HG02623 (cell line): Measurements from ENCODE around the gene TRAPPC6A.
A peak's percentile ranks its signal among the peaks of the same experiment; 100 is the strongest.

Experiments
- ATAC-seq: cut with Tn5 transposase; IDR thresholded peaks from one replicate; pipeline ENCODE4 v1.9.1; 2021; ENCODE audit warnings: moderate library complexity; ENCODE audit not compliant: unreplicated experiment

The TRAPPC6A gene

DNA sequence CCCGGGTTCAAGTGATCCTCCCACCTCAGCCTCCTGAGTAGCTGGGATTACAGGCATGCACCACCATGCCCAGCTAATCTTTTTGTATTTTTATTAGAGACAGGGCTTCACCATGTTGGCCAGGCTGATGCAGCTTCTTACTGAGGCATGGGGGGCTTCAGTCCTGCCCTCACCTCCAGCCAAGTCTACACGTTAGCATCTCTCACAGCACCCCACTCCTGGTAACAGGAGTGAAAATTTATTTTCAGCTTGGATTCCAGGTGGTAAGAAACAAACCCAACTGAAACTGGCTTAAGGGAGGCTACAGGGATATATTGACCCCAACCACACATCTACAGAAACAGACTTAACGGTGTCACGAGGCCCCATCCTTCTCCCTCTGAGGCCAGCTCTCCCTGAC lies 27.9 kb downstream of the TRAPPC6A start:
- ATAC-seq, result no peak

DNA sequence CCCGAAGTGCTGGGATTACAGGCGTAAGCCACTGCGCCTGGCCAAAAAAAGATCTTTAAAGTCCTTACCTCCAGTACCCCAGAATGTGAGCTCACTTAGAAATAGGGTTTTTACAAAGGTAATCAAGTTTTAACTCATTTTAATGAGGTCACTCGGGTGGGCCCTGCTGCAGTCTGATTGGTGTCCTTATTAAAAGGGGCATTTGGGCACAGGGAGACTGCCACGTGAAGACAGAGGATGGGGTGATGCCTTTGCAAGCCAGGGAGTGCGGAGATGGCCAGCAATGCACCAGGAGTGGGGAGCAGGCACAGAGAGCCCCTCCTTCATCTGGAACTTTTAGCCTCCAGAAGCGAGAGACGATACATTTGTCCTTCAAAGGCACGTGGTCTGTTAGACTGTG lies 28.9 kb downstream of the TRAPPC6A start:
- ATAC-seq, result no peak

DNA sequence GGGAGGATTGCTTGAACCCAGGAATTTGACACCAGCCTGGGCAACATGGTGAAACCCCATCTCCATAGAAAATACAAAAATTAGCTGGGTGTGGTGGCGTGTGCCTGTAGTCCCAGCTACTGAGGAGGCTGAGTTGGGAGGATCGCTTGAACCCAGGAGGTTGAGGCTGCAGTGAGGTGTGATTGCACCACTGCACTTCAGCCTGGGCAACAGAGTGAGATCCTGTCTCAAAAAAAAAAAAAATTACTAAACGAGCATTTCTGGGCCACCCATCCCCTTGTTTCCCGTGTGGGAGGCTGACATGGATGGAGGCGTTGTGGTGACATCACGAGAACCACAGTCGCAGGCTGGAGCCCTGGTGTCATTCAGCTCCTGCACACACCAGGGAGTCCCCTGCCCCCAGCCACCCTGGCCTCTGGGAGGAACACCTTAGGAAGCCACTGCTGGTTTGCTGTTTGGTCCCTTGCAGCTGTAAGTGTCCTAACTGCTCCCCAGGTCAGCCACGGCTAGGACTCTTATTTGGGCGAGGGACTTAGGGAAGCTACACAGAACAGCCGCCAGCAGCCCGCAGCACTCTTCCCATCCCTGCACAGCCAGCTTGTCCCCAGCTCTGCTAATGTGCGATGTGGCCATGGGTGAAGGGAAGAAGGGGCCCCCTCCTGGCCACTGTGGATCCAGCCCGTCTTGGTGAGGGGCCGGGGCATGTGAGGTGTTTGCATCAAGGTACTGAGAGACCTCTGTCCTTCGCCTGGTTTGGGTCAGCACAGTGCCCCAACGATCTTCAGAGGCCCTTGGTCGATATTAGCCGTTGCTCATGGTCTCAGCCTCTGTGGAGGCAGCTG lies 30.0 kb downstream of the TRAPPC6A start:
- ATAC-seq, result no peak

DNA sequence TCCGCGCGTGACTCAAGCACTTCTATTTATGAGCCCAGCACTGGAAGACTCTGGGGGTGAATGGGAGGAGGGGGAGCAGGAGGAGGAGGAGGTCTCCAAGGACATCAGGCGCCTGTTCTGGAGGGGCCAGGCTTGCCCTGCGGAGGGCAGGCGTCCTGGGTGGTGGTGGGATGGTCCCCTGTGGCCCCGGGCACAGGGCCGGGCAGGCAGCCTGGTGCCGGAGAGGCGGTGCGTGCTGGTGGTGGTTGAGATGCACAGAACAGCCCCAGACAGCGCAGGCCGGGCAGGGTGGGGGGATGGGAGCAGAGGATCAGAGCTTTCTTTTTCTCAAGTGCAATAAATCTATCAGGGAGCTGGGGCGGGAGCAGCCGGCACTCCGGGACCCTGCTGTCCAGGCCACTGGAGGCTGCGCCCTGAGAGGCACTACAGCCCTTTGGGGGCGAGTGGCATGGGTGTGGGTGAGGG lies 31.3 kb downstream of the TRAPPC6A start:
- no peak for ATAC-seq

DNA sequence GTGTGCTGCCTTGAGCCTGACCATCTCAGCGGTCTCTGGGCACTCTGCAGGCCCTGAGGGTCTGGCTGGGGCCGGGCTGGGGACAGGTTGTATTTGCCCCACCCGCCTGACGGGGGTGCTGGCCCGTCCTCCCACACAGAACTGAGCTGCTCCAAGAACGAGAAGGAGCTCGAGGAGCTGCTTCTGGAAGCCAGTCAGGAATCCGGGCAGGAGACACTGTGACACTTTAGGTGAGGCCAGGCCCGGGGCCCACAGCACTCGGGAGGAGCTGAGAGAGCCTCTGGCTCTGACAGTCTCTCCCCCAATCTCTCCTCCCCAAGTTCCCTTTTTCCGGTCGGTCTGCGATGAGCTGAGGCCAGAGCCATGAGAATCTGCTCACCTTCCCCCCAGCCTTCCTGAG lies 31.8 kb downstream of the TRAPPC6A start:
- ATAC-seq, result no peak

DNA sequence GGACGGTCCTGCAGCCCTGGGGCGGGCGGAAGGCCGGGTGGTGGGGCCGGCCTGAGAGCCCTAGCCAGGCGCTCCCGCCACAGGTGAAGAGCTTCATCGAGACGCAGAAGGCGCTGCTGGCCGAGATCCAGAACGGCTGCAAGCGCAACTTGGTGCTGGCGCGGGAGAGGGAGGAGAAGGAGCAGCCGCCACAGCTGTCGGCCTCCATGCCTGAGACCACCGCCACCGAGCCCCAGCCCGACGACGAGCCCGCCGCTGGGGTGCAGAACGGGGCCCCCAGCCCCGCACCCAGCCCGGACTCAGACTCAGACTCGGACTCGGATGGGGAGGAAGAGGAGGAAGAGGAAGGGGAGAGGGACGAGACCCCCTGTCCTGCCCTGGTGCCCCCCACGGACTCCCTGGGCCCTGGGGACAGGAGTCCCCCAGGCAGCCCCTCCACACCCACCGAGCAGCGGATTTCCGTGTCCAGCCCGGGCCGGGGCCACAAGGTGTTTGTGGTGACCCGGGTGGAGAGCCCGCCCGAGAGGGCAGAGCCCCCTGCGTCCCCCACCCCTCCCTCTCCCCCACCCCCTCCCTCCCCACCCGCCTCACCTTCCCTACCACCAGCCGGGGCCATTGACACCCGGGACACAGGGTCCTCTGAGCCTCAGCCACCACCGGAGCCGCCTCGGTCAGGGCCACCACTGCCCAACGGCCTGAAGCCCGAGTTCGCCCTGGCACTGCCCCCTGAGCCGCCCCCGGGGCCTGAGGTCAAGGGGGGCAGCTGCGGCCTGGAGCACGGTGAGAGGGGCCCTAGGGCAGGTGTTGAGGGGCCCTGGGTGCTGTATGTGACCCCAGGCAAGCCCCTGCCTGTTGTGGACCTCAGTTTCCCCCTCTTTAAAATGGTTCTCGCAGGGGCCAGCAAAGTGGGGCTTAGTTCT lies 32.5 kb downstream of the TRAPPC6A start:
- no peak for ATAC-seq

DNA sequence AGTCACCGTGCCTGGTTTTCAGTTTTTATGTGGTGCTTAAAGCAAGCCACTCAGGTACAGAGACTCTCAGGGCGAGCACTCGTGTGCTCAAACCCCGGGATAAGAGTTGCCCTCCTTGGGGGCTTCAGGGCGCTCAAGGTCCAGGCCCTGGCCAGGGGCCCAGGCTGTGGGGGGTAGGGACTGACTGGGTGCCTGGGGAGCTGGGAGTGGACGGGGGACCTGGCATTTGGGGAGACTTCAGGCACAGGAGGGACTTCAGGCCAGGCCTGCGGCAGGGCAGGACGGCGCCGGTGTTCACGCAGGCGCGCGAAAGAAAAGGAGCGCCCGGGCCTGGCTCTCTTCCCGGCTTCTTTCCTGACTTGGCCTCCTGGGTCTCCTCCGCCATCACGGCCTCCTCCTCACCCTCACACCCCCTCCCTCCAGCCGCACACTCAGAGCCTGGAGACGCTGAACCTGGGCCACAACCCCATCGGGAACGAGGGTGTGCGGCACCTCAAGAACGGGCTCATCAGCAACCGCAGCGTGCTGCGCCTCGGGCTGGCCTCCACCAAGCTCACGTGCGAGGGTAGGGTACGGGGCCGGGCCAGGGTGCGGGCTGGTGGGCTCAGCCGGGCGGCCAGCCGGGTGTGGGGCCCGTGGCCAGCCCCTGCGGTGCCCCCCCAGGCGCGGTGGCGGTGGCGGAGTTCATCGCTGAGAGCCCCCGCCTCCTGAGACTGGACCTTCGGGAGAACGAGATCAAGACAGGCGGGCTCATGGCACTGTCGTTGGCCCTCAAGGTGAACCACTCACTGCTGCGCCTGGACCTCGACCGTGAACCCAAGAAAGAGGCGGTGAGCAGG lies 33.4 kb downstream of the TRAPPC6A start:
- no peak for ATAC-seq

DNA sequence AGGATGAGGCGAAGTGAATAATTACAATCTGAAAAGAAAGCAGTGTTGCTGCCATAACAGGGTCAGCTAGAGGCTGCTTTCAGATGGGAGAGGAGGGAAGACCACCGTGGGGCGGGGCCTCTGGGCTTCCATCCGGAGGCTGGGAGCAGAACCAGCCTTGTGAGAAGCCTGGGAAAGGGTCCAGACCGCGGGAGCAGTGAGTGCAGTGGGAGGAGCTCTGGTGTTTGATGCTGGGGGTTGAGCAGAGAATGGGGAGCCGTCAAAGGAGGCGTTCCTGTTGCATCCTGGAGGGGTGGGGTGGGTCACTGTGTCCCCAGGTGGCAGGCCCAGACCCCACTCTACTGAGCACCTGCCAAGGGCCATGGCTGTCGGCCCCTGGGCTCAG lies 35.3 kb downstream of the TRAPPC6A start:
- ATAC-seq, result no peak

DNA sequence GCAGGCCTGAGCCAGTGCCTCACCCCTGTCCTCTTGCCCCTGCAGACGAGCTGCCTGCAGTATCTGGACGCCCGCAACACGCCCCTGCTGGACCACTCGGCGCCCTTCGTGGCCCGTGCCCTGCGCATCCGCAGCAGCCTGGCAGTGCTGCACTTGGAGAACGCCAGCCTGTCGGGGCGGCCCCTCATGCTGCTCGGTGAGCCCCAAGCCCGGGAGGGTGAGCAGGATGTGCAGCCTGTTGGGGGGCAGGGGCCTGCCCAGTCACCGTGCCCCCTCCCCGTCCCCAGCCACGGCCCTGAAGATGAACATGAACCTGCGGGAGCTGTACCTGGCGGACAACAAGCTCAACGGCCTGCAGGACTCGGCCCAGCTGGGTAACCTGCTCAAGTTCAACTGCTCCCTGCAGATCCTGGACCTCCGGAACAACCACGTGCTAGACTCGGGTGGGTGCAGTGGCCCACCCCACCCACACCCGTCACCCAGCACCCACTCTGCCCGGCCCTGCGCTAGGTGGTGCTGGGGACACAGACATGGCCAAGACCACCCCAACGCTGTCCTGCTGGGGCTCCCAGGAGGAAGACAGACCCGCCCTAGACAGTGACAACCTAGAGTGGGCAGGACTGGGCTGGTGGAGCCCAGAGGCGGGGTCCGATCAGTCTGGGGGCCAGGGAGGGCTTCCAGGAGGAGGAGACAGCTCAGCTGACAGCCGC lies 35.9 kb downstream of the TRAPPC6A start:
- ATAC-seq, result no peak

DNA sequence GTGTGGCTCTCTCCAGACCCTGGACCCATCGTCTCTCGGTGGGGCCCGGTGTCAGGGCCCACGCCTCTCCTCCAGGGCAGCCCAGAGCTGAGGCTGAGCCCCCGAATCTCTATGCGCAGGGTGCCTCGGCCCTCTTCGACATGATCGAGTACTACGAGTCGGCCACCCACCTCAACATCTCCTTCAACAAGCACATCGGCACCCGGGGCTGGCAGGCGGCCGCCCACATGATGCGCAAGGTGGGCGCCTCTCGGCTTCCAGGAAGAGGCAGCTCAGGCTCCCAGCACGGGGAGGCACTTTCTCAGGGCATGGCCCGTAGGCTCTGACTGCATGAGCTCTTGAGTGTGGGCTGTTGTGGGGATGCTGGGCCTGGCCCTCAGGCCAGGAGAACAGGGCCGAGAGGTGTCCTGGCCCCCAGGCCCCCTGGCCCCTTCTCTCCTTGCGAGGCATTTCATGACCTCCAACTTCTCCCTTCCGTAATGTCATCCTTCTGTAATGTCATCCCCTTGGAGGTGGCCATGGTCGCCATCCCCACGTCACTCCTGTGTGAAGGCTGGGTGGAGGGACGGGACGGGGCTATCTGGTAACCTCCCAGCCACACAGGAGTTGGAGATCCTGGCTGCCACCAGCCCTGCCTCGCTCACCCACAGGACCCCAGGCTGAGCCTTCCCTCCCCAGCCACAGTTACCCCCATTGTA lies 36.7 kb downstream of the TRAPPC6A start:
- ATAC-seq, result no peak

DNA sequence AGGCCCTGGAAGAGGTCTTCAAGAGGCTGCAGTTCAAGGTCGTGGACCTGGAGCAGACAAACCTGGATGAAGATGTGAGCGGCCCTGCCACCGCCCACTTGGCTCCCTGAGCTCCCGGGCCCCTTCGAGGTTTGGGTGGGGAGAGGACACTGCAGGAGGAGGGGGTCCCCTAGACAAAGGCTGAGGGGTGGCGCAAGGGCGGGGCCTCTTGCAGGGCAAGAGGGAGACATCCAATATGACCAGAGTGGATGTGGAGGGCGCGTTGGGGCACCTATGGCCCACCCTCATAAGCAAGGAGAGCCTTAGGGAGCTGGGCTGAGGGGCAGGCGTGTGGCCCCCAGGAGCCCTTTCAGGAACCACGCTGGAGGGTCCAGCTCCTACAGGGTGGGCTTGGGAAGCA lies 37.5 kb downstream of the TRAPPC6A start:
- ATAC-seq, result no peak

DNA sequence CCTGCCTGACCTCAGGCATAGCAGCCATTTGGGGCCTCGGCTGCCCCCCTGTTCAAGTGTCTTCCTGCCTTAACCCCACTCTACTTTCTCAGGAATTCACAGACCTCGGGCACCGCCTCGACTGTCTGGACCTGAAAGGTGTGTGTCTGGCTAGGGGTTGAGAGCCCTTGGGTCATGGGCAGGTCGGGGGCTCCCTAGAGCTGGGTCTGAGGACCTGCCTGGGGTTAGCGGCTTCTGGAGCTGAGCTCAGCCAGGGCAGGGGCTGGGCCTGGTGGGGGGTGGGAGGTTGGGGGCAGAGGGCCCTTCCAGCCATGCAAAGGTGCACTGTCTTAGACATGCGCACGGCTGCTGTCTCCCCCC lies 37.9 kb downstream of the TRAPPC6A start:
- ATAC-seq, result no peak

DNA sequence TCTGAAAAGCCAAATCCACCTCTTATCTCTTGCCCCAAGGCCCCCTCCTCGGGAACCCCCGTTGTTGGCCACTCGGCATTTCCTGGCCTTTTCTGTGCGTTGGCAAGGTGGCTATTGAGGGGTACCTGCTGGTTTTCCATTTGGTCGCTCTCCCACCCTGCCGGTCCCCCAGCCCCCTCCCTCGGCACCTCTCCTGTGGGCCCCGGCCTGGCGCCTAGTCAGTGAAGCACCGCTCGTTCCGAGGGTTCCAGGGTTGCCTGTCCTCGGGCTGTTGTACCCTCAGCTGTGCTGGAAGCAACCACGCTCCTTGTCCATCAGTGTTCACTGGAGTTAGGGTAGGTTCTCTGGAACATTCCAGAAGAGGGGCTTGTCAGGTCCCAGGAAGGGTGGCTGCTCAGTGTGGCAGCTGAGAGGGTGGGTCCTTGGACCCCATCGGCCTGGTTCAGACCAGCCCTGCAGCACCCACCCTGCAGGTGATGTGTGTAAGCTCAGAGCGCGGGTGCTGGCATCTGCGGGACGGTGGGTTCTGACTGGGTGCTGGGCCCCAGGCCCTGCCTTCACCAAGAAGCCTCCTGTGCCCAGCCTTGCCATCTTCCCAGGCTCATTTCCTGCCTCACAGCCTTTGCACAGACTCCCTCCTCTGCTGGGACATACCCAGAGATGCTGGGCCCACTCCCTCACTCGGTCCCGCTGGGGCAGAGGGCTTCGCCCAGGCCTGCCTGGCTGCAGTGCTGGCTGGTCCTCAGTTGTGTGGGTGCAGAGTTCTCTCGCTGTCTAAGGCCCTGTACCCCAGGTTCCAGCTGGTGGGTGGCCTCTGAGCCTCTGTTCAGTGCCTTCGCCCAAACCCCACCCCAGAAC lies 38.5 kb downstream of the TRAPPC6A start:
- ATAC-seq, result no peak

DNA sequence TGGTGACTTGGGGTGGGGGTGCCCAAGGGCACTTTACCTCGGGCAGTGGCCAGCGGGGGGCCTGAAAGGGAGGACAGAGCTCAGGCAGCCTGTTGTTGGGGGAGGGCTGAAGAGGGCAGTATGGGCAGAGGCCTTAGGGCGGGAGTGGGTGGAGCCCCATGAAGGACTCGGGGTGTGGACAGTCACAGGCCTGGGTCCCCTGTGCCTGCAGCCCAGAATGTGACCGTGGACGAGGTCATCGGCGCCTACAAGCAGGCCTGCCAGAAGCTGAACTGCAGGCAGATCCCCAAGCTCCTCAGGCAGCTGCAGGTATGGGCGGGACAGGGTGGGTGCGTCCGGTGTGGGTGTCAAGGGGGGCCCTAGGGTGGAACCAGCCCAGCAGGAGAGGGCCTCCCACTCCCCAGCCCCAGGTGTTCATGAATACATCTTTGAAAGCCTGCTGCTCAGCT lies 39.7 kb downstream of the TRAPPC6A start:
- no peak for ATAC-seq

DNA sequence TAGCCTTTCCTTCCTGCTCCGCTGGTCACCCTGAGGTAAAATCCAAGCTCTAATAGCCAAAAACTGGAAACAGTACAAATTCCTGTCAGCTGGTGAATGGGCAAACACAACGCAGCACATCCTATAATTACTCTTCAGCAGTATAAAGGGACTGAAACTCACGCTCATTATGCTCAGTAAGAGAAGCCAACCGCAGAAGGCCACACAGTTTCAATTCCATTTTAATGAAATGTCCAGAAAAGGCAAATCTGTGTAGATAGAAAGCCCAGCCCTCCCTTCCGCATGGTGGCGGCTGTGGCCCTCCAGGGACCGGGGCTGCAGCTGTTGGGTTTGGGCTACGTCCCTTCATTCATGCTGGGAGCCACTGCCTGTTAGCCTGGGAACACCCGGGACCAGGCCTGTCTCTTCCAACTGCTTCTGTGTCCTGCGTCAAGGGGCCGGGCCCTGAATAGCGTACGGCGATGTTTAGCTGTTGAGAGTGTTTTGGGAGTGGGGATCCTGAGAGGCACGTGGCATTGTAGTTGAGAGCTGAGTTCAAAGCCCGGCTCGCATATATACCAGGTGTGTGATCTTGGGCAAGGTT lies 40.8 kb downstream of the TRAPPC6A start:
- ATAC-seq, result peak; percentile 63

DNA sequence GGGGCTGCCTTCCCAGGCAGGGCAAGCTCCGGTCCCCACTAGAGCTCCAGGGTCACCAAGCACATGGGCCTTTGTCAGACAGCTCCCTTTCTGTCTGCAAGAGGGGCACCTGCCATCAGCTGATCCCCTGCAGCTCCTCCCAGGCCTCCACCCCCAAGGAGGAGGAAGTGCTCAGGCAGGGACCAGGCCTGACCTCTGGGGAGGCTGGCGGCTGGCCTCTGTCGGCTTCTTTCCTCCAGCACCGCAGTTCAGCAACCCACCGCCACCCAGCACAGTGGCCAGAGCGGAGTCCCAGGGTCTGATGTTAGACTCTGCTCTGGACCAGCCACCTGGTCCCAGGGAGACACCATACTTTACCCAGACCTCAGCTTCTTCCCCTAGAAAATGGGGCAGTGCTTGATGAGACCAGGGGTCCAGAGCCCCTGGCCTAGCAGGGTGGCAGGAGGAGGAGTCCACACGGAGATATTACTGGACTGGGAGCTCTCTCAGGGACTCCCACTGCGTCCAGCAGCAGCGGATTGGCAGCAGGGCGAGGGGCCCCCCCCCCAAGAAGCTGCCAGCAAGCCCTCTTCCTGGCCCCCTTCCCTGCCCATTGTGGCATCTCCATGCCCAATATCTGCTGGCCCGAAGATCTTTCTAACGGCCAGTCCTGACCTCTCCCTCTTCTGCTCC lies 41.4 kb downstream of the TRAPPC6A start:
- ATAC-seq, result no peak

DNA sequence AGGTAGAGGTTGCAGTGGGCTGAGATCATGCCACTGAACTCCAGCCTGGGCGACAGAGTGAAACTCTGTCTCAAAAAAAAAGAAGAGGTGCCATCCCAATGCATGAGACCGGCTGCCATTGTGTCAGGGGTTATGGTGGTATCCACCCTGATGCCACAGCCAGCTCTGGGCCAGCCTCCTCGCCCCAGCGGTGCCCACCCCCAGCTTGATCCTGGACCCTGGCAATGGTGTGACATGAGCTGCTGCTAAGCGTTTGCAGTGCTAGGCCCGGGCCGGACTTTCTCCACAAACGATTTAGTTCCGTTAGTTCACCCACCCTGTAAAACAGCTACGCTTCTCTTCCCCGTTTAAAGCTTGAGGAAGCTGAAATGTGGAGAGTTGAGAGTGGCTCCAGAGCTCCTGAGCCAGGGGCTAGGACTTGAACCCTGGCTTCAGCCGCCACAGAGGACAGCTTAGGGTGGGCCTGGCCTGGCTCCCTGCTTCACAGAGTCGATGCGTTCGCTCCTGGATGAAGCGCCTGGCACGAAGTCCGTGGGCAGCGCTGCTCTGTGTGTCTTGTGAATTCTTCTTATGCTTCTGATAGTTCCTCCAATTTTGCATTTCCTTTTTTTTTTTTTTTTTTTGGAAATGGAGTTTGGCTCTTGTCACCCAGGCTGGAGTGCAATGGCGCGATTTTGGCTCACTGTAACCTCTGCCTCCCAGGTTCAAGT lies 42.7 kb downstream of the TRAPPC6A start:
- ATAC-seq, result no peak
